IMR-90 (cell line): ENCODE results near the gene NFASC. TPM values are rescaled to one million over a fixed set of nuclear protein-coding genes. Genes with fewer than 3 reads are reported as not detected.

Experiments
- ATAC-seq: fragments of 200-7000 bp; cut with Tn5 transposase; 2 replicates; pipeline ENCODE4 v1.9.1; 2020; ENCODE audit warnings: low read depth, mild to moderate bottlenecking, moderate library complexity
- BruUV-seq: library from RNA; stranded (reverse); fragments of 400-500 nt; replicated peaks from 2 replicates; lab custom pipeline; 2021; lab: Mats Ljungman, UMichigan
- CTCF ChIA-PET: fragments of 300-600 bp; formaldehyde crosslinking; extraction: SDS; loops from one replicate; lab custom pipeline; 2021; ENCODE audit warnings: antibody characterized with exemption; lab: Yijun Ruan, JAX
- POLR2A ChIA-PET: fragments of 300-600 bp; sonication (Branson Sonifier 250); formaldehyde crosslinking; loops from one replicate; lab custom pipeline; 2022; ENCODE audit warnings: antibody characterized with exemption; ENCODE audit not compliant: unreplicated experiment; lab: Charles Lee
- DNase-seq: peaks from one replicate; pipeline ENCODE4 v3.0.0; 2013
- H2AFZ ChIP-seq: replicated peaks from 2 replicates; pipeline ENCODE3; 2013; ENCODE audit warnings: low read length, mild to moderate bottlenecking; ENCODE audit not compliant: poor library complexity
- H2AK5ac ChIP-seq: 2 replicates; pipeline ENCODE4 v1.6.1; 2013; ENCODE audit warnings: low read depth, low read length, inconsistent platforms
- H2AK9ac ChIP-seq: replicated peaks from 2 replicates; pipeline ENCODE3; 2013; ENCODE audit warnings: mild to moderate bottlenecking, low read depth, low read length, moderate library complexity; ENCODE audit not compliant: poor library complexity
- H2BK120ac ChIP-seq: 2 replicates; pipeline ENCODE4 v1.6.1; 2013; ENCODE audit warnings: low read depth, low read length, inconsistent platforms
- H2BK15ac ChIP-seq: 3 replicates; pipeline ENCODE4 v1.6.1; 2013; ENCODE audit warnings: low read depth, low read length, inconsistent platforms
- H2BK20ac ChIP-seq: 2 replicates; pipeline ENCODE4 v1.6.1; 2013; ENCODE audit warnings: low read depth, mild to moderate bottlenecking, inconsistent platforms, low read length, moderate library complexity
- H2BK5ac ChIP-seq: 2 replicates; pipeline ENCODE4 v1.6.1; 2013; ENCODE audit warnings: mild to moderate bottlenecking, low read depth, low read length, inconsistent platforms; ENCODE audit not compliant: poor library complexity, severe bottlenecking
- H3K14ac ChIP-seq: replicated peaks from 2 replicates; pipeline ENCODE4 v1.6.1; 2013; ENCODE audit warnings: low read depth, low read length, inconsistent platforms
- H3K18ac ChIP-seq: 2 replicates; pipeline ENCODE4 v1.6.1; 2013; ENCODE audit warnings: low read depth, low read length, control low read depth
- H3K23ac ChIP-seq: 2 replicates; pipeline ENCODE4 v1.6.1; 2013; ENCODE audit warnings: low read depth, low read length, inconsistent platforms
- H3K27ac ChIP-seq: 2 replicates; pipeline ENCODE4 v1.5.1; 2013; ENCODE audit warnings: mild to moderate bottlenecking, control low read depth, low read length; ENCODE audit not compliant: insufficient read depth
- H3K27me3 ChIP-seq: 2 replicates; pipeline ENCODE4 v1.6.1; 2013; ENCODE audit warnings: low read length; ENCODE audit not compliant: control insufficient read depth, insufficient read depth
- H3K36me3 ChIP-seq: 2 replicates; pipeline ENCODE4 v1.6.1; 2013; ENCODE audit warnings: low read length, mixed read lengths; ENCODE audit not compliant: control insufficient read depth, insufficient read depth
- H3K4ac ChIP-seq: 2 replicates; pipeline ENCODE4 v1.6.1; 2013; ENCODE audit warnings: low read depth, low read length, inconsistent platforms
- H3K4me1 ChIP-seq: 2 replicates; pipeline ENCODE4 v1.6.1; 2013; ENCODE audit warnings: low read length, mixed read lengths; ENCODE audit not compliant: control insufficient read depth, insufficient read depth
- H3K4me2 ChIP-seq: 2 replicates; pipeline ENCODE4 v1.6.1; 2013; ENCODE audit warnings: low read depth, mild to moderate bottlenecking, control low read depth, low read length, moderate library complexity
- H3K4me3 ChIP-seq: 2 replicates; pipeline ENCODE4 v1.5.1; 2013; ENCODE audit warnings: low read depth, mild to moderate bottlenecking, control low read depth, low read length, moderate library complexity; ENCODE audit not compliant: insufficient read depth
- H3K56ac ChIP-seq: 2 replicates; pipeline ENCODE4 v1.6.1; 2013; ENCODE audit warnings: low read length, inconsistent platforms; ENCODE audit not compliant: insufficient read depth; ENCODE audit errors: extremely low read depth
- H3K79me1 ChIP-seq, 2 experiments: 2 replicates each; pipeline ENCODE4 v1.6.1; 2013; ENCODE audit warnings: low read length in 2 of 2, inconsistent platforms in 1 of 2, low read depth in 1 of 2
- H3K9ac ChIP-seq: 2 replicates; pipeline ENCODE4 v1.6.1; 2013; ENCODE audit warnings: low read depth, low read length, control low read depth
- H3K9me1 ChIP-seq: 2 replicates; pipeline ENCODE4 v1.6.1; 2013; ENCODE audit warnings: low read length, inconsistent platforms; ENCODE audit not compliant: insufficient read depth
- H3K9me3 ChIP-seq: 2 replicates; pipeline ENCODE4 v1.6.1; 2013; ENCODE audit warnings: low read length; ENCODE audit not compliant: control insufficient read depth, insufficient read depth
- H4K20me1 ChIP-seq: 2 replicates; pipeline ENCODE4 v1.6.1; 2013; ENCODE audit warnings: low read length, inconsistent platforms; ENCODE audit not compliant: insufficient read depth
- H4K5ac ChIP-seq: 2 replicates; pipeline ENCODE4 v1.6.1; 2013; ENCODE audit warnings: mild to moderate bottlenecking, low read depth, low read length, control low read depth
- H4K8ac ChIP-seq, 2 experiments: 2 replicates each; pipeline ENCODE4 v1.6.1; 2013; ENCODE audit warnings: low read depth in 2 of 2, low read length in 2 of 2, control low read depth in 1 of 2, inconsistent platforms in 1 of 2
- H4K91ac ChIP-seq: 2 replicates; pipeline ENCODE4 v1.6.1; 2013; ENCODE audit warnings: low read depth, low read length, inconsistent platforms; ENCODE audit not compliant: insufficient read depth
- BHLHE40 ChIP-seq: fragments of 150-350 bp; IDR thresholded peaks from 2 replicates; pipeline ENCODE4 v1.6.1; 2016; ENCODE audit warnings: mild to moderate bottlenecking, low read depth, low read length
- CEBPB ChIP-seq: IDR thresholded peaks from 2 replicates; pipeline ENCODE4 v1.6.1; 2012; ENCODE audit warnings: low read depth, low read length, improper control_type of control experiment
- CHD1 ChIP-seq: IDR thresholded peaks from 2 replicates; pipeline ENCODE4 v1.6.1; 2012; ENCODE audit warnings: low read depth, low read length, improper control_type of control experiment
- ELK1 ChIP-seq: fragments of 150-350 bp; IDR thresholded peaks from 2 replicates; pipeline ENCODE4 v1.6.1; 2016; ENCODE audit warnings: low read depth, mild to moderate bottlenecking, low read length, moderate library complexity, borderline replicate concordance
- MAFK ChIP-seq: IDR thresholded peaks from 2 replicates; pipeline ENCODE4 v1.6.1; 2012; ENCODE audit warnings: low read depth, low read length, improper control_type of control experiment
- MAZ ChIP-seq: IDR thresholded peaks from 2 replicates; pipeline ENCODE4 v1.6.1; 2012; ENCODE audit warnings: low read depth, mild to moderate bottlenecking, low read length, improper control_type of control experiment, moderate library complexity, borderline replicate concordance
- MXI1 ChIP-seq: IDR thresholded peaks from 2 replicates; pipeline ENCODE4 v1.6.1; 2012; ENCODE audit warnings: low read depth, mild to moderate bottlenecking, low read length, moderate library complexity, borderline replicate concordance
- NFE2L2 ChIP-seq: fragments of 150-350 bp; IDR thresholded peaks from 2 replicates; pipeline ENCODE4 v1.6.1; 2016; ENCODE audit warnings: low read depth, mild to moderate bottlenecking, low read length
- POLR2A ChIP-seq: IDR thresholded peaks from 2 replicates; pipeline ENCODE4 v1.6.1; 2012; ENCODE audit warnings: mild to moderate bottlenecking, low read depth, low read length
- RAD21 ChIP-seq: IDR thresholded peaks from 2 replicates; pipeline ENCODE4 v1.6.1; 2012; ENCODE audit warnings: low read length, improper control_type of control experiment
- RCOR1 ChIP-seq: IDR thresholded peaks from 2 replicates; pipeline ENCODE4 v1.6.1; 2012; ENCODE audit warnings: mild to moderate bottlenecking, low read length, improper control_type of control experiment; ENCODE audit not compliant: insufficient replicate concordance
- RFX5 ChIP-seq: IDR thresholded peaks from 2 replicates; pipeline ENCODE4 v1.8.0; 2012; ENCODE audit warnings: low read depth, mild to moderate bottlenecking, low read length, moderate library complexity
- SMC3 ChIP-seq: fragments of 150-350 bp; IDR thresholded peaks from 2 replicates; pipeline ENCODE4 v1.6.1; 2016; ENCODE audit warnings: low read depth, mild to moderate bottlenecking, antibody characterized with exemption, low read length, moderate library complexity
- USF2 ChIP-seq: fragments of 150-350 bp; IDR thresholded peaks from 2 replicates; pipeline ENCODE4 v1.6.1; 2017; ENCODE audit warnings: mild to moderate bottlenecking, antibody characterized with exemption, low read length, low read depth
- WGBS, 2 experiments: methylation state at CpG; one replicate each; pipeline versions ENCODE4 v1.1.5 to v1.1.7; 2013; ENCODE audit warnings: missing lambda C conversion rate in 2 of 2; ENCODE audit not compliant: insufficient read length in 1 of 2; ENCODE audit errors: extremely low coverage in 2 of 2; 5-methylcytosine and 5-hydroxymethylcytosine counted together
- dilution Hi-C: fragments of 300-500 bp; cut with HindIII; formaldehyde crosslinking; loops from one replicate; pipeline ENCODE4 v1.14.3; 2018; ENCODE audit warnings: low sequenced_read_pairs; ENCODE audit not compliant: unreplicated experiment
- in situ Hi-C: fragments of 300-500 bp; cut with MboI; formaldehyde crosslinking; loops from 3 replicates; pipeline ENCODE4 v1.14.3; 2019; ENCODE audit warnings: low sequenced_read_pairs, inconsistent platforms, mixed read lengths
- intact Hi-C: fragments of 100-400 bp; cut with micrococcal nuclease; formaldehyde crosslinking; loops from 2 replicates; pipeline ENCODE4 v1.10.0; 2022
- polyA plus RNA-seq, 3 experiments: library from polyadenylated mRNA; depleted of rRNA; stranded (reverse); fragments of >200 nt; gene quantifications; 2 replicates each; pipeline ENCODE4 v1.2.3, GENCODE V29; 2012; ENCODE audit warnings: low replicate concordance in 1 of 3
- total RNA-seq: library from RNA; depleted of rRNA; stranded (reverse); fragments of >200 nt; gene quantifications from 2 replicates; pipeline ENCODE4 v1.2.3, GENCODE V29; 2012

Gene NFASC
- total and polyA plus RNA-seq, 2 of the 4 experiments (the other 2 are of a cell fraction), result 0.18 to 0.79 TPM

GRCh38 chr1:204947747-204948146 lies 77.1 kb downstream of the NFASC start:
- no TSS peak for BruUV-seq
- Histone ChIP-seq H3K27me3 (peaks cover 7% of the 10 kb centered on the region), H2BK5ac (no peak overlapping the region), H3K18ac (no peak overlapping the region), H2AK9ac (no peak overlapping the region), H4K91ac (no peak overlapping the region), H3K56ac (no peak overlapping the region), H3K23ac (no peak overlapping the region), H4K20me1 (no peaks in the 10 kb centered on the region), H2BK120ac (no peak overlapping the region), H3K14ac (no peak overlapping the region), H2BK20ac (no peak overlapping the region), H3K36me3 (no peaks in the 10 kb centered on the region), H2AK5ac (no peak overlapping the region), H2AFZ (no peak overlapping the region), H3K4me3 (no peak overlapping the region), H3K4me1 (no peaks in the 10 kb centered on the region), H3K27ac (no peak overlapping the region), H3K79me1 (no peaks in the 10 kb centered on the region), H4K5ac (no peak overlapping the region), H2BK15ac (no peak overlapping the region), H3K4me2 (no peak overlapping the region), H3K9me3 (no peaks in the 10 kb centered on the region), H3K9ac (no peak overlapping the region), H3K9me1 (peaks cover 3% of the 10 kb centered on the region; the same call in 1 of the 2 replicates), H4K8ac (no peak overlapping the region), H3K4ac (no peak overlapping the region)
- in situ Hi-C loops (no loop called here), dilution Hi-C loops (no loop called here), intact Hi-C loops (no loop called here)
- ATAC-seq, result no peak
- DNase-seq, result no peak
- WGBS, 2 experiments, result 0% methylated on average over 2 of the region's 6 CpGs; no CpG with 5 or more reads in 1 of the 2 experiments
- TF ChIP-seq RAD21 (no peak), CHD1 (no peak), USF2 (no peak), MAZ (no peak), BHLHE40 (no peak), ELK1 (no peak), CEBPB (no peak), RFX5 (no peak), RCOR1 (no peak), MXI1 (no peak), NFE2L2 (no peak), SMC3 (no peak), MAFK (no peak), POLR2A (no peak)
- POLR2A ChIA-PET, result no interaction called here
- CTCF ChIA-PET, result no interaction called here
